ENCODE results near the gene SMARCAL1.

DNA sequence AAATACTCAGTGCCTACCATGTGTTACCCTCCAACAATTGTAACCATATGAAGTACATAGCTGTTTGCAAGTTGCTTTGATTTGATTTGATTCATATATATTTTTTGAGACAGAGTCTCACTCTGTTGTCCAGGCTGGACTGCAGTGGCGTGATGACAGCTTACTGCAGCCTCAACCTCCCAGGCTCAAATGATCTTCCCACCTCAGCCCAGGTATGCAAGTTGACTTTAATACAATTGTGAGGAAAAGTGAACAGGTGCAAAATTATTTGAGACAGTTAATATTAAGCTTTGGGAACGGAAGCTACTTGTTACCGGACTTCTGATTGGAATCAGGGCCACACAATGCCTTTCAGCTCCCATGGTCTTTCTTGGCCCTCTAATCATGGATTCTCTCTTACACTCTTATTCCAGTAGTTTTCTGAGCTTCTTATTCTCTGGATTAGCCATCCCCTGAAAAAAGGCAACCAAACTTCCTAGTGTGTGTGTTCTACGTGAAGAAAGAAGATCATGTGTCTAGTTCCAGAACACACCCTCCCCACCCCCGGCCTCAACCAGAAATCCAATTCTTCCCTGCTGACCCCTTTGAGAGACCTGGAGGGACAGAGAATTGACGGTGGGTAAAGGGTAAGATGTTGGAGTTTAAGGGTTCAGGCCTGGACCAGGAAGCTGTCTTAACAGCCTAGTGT is 85.2 kb downstream of the SMARCAL1 start:
- no peak for TF ChIP-seq ZNF274 (IDR thresholded peaks at IDR 0.05; ENCODE audit: low read depth, low read length)
- no peak for TF ChIP-seq YY1 (IDR thresholded peaks at IDR 0.05; ENCODE audit: insufficient read depth, insufficient read length)
- TF ChIP-seq SUZ12 (IDR thresholded peaks at IDR 0.05; ENCODE audit: extremely low read depth, insufficient read depth, insufficient read length), result no peak

All from NT2/D1 (cell line).